Stimulated activated CD8-positive, alpha-beta memory T cell treated with anti-CD3 and anti-CD28 coated beads, Interleukin-7, amount 100 ng/mL, for 24 hours (primary cell): ENCODE data around the gene MCM8.
"Not testable (repeated sequence)": the region's sequence is repeated elsewhere in the genome, so short reads cannot be mapped to it uniquely, and the experiment has no call there.

Experiments
- DNase-seq: peaks from one replicate; pipeline ENCODE4 v3.0.0-alpha.2; 2020; ENCODE audit warnings: low read depth

MCM8 gene

GRCh38 chr20:6007094-6007528 lies 56.7 kb downstream of the MCM8 start:
- DNase-seq = no peak

- no peak for DNase-seq
Measured at GRCh38 chr20:6007529-6008103, 57.2 kb downstream of the MCM8 start.

GRCh38 chr20:6008254-6008653 lies 57.8 kb downstream of the MCM8 start:
- no peak for DNase-seq

GRCh38 chr20:6012179-6012578 lies 61.7 kb downstream of the MCM8 start:
- no peak for DNase-seq

- no peak for DNase-seq
Measured at GRCh38 chr20:6014017-6014416, 63.6 kb downstream of the MCM8 start.

- DNase-seq = no peak
Measured at GRCh38 chr20:6014957-6015356, 64.5 kb downstream of the MCM8 start.

GRCh38 chr20:6017467-6017866 lies 67.0 kb downstream of the MCM8 start:
- DNase-seq = no peak

- DNase-seq = no peak
Measured at GRCh38 chr20:6017880-6018279, 67.4 kb downstream of the MCM8 start.

GRCh38 chr20:6024768-6025167 lies 74.3 kb downstream of the MCM8 start:
- no peak for DNase-seq

- DNase-seq = no peak
Measured at GRCh38 chr20:6026051-6026450, 75.6 kb downstream of the MCM8 start.

- no peak for DNase-seq
Measured at GRCh38 chr20:6028818-6029217, 78.4 kb downstream of the MCM8 start.

GRCh38 chr20:6029538-6029937 lies 79.1 kb downstream of the MCM8 start:
- no peak for DNase-seq

- no peak for DNase-seq
Measured at GRCh38 chr20:6030453-6031080, 80.1 kb downstream of the MCM8 start.

GRCh38 chr20:6032907-6033306 lies 82.5 kb downstream of the MCM8 start:
- DNase-seq = not testable (repeated sequence)

GRCh38 chr20:6034134-6034969 lies 83.9 kb downstream of the MCM8 start:
- no peak for DNase-seq

- DNase-seq = no peak
Measured at GRCh38 chr20:6036213-6036612, 85.8 kb downstream of the MCM8 start.

- DNase-seq = no peak
Measured at GRCh38 chr20:6037082-6037481, 86.6 kb downstream of the MCM8 start.

- DNase-seq = no peak
Measured at GRCh38 chr20:6038256-6038655, 87.8 kb downstream of the MCM8 start.

- no peak for DNase-seq
Measured at GRCh38 chr20:6039766-6040165, 89.3 kb downstream of the MCM8 start.

- no peak for DNase-seq
Measured at GRCh38 chr20:6040540-6040939, 90.1 kb downstream of the MCM8 start.

GRCh38 chr20:6040958-6041807 lies 90.7 kb downstream of the MCM8 start:
- DNase-seq = no peak

- no peak for DNase-seq
Measured at GRCh38 chr20:6041808-6042265, 91.4 kb downstream of the MCM8 start.
